Muscle of leg (tissue), 11 donors: ENCODE measurements around the gene USP13. TPM values are rescaled to one million over a fixed set of nuclear protein-coding genes. Genes with fewer than 3 reads are reported as not detected.
A peak's percentile ranks its signal among the peaks of the same experiment; 100 is the strongest.

Experiments
- DNase-seq: peaks from one replicate; pipeline ENCODE4 v3.0.0; 2013
- H3K27ac ChIP-seq: one replicate; pipeline ENCODE4 v1.5.1; 2013; ENCODE audit warnings: mild to moderate bottlenecking, low read length, control low read depth
- H3K27me3 ChIP-seq: one replicate; pipeline ENCODE4 v1.6.1; 2013; ENCODE audit warnings: low read length; ENCODE audit not compliant: control insufficient read depth, insufficient read depth
- H3K36me3 ChIP-seq: one replicate; pipeline ENCODE4 v1.6.1; 2013; ENCODE audit warnings: low read length; ENCODE audit not compliant: control insufficient read depth, insufficient read depth
- H3K4me1 ChIP-seq: one replicate; pipeline ENCODE4 v1.6.1; 2013; ENCODE audit warnings: low read length; ENCODE audit not compliant: control insufficient read depth, insufficient read depth
- H3K4me3 ChIP-seq: one replicate; pipeline ENCODE4 v1.5.1; 2013; ENCODE audit warnings: low read length, control low read depth
- H3K9me3 ChIP-seq: replicated peaks from 2 replicates; pipeline ENCODE4 v1.6.1; 2013; ENCODE audit warnings: low read depth, low read length; ENCODE audit not compliant: control insufficient read depth
- WGBS: methylation state at CpG from one replicate; pipeline ENCODE4 v1.1.5; 2013; ENCODE audit warnings: missing lambda C conversion rate; ENCODE audit not compliant: insufficient coverage; 5-methylcytosine and 5-hydroxymethylcytosine counted together
- polyA plus RNA-seq, 8 donors: library from polyadenylated mRNA; unstranded; fragments of 120-200 nt; gene quantifications; one replicate each; pipeline versions ENCODE4 v1.2.1 to v1.2.3, GENCODE V29; 2013; ENCODE audit warnings: inconsistent platforms in 1 of 8, low replicate concordance in 1 of 8; ENCODE audit not compliant: insufficient read length in 8 of 8, insufficient read depth in 1 of 8
- total RNA-seq: library from RNA; stranded (reverse); fragments of 120-200 nt; gene quantifications from one replicate; pipeline ENCODE4 v1.2.4, GENCODE V29; 2013

USP13 gene
- total and polyA plus RNA-seq, 9 donors: 23.9 to 48.7 (median 37.9) TPM

- peaks cover 8% of the 10 kb centered on the region for H3K4me1 ChIP-seq
- no peaks in the 10 kb centered on the region for H3K9me3 ChIP-seq
- peak; percentile 37 for DNase-seq
- WGBS: 70% methylated on average over 2 of the region's 6 CpGs
- no peaks in the 10 kb centered on the region for H3K27me3 ChIP-seq
- H3K36me3 ChIP-seq: peaks cover 7% of the 10 kb centered on the region
- peak overlapping the region; percentile 80 for H3K27ac ChIP-seq
- no peak overlapping the region for H3K4me3 ChIP-seq
Measured at GRCh38 chr3:179713643-179714090, 60.8 kb downstream of the USP13 start.

GRCh38 chr3:179715582-179715981, 62.7 kb downstream of the USP13 start:
- no peaks in the 10 kb centered on the region for H3K27me3 ChIP-seq
- H3K4me3 ChIP-seq: no peak overlapping the region
- DNase-seq: no peak
- WGBS: 93% methylated on average over 2 of the region's 7 CpGs
- no peaks in the 10 kb centered on the region for H3K9me3 ChIP-seq
- H3K36me3 ChIP-seq: peaks cover 2% of the 10 kb centered on the region
- H3K27ac ChIP-seq: no peak overlapping the region
- H3K4me1 ChIP-seq: peaks cover 8% of the 10 kb centered on the region

- Histone ChIP-seq H3K27me3 (no peaks in the 10 kb centered on the region), H3K36me3 (peaks cover 3% of the 10 kb centered on the region), H3K27ac (no peak overlapping the region), H3K4me1 (peaks cover 8% of the 10 kb centered on the region), H3K4me3 (no peak overlapping the region), H3K9me3 (no peaks in the 10 kb centered on the region)
- no CpG with 5 or more reads among the region's 4 CpGs for WGBS
- no peak for DNase-seq
Measured at GRCh38 chr3:179716226-179716625, 63.4 kb downstream of the USP13 start.

- H3K4me1 ChIP-seq: peaks cover 8% of the 10 kb centered on the region
- no peak for DNase-seq
- 80% methylated on average over 1 of the region's 2 CpGs for WGBS
- H3K27me3 ChIP-seq: no peaks in the 10 kb centered on the region
- H3K36me3 ChIP-seq: peaks cover 8% of the 10 kb centered on the region
- H3K27ac ChIP-seq: no peak overlapping the region
- no peaks in the 10 kb centered on the region for H3K9me3 ChIP-seq
- no peak overlapping the region for H3K4me3 ChIP-seq
Measured at GRCh38 chr3:179716811-179717210, 64.0 kb downstream of the USP13 start.

DNA sequence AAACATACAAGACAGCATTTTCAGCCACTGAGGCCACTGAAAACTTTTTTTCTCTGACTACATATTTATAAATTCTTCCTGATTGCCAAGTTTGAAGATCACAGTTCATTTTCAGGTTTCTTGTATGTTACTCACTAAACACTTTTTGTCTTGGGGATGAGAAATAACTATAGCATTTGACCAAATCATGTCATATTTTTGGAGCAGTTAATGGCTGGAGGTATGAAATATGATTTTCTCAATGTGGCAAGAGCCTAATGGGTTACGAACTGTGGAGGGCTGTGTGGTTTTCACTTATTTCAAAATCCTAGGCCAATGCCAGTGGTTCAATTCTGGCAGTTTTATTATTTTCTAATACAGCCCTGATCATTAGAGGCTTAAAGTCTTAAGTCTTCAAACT, 64.4 kb downstream of the USP13 start:
- no peaks in the 10 kb centered on the region for H3K9me3 ChIP-seq
- no peak for DNase-seq
- H3K27me3 ChIP-seq: no peaks in the 10 kb centered on the region
- peaks cover 10% of the 10 kb centered on the region for H3K36me3 ChIP-seq
- WGBS: no CpG with 5 or more reads among the region's 1 CpG
- H3K4me1 ChIP-seq: peaks cover 8% of the 10 kb centered on the region
- no peak overlapping the region for H3K27ac ChIP-seq
- H3K4me3 ChIP-seq: no peak overlapping the region

DNA sequence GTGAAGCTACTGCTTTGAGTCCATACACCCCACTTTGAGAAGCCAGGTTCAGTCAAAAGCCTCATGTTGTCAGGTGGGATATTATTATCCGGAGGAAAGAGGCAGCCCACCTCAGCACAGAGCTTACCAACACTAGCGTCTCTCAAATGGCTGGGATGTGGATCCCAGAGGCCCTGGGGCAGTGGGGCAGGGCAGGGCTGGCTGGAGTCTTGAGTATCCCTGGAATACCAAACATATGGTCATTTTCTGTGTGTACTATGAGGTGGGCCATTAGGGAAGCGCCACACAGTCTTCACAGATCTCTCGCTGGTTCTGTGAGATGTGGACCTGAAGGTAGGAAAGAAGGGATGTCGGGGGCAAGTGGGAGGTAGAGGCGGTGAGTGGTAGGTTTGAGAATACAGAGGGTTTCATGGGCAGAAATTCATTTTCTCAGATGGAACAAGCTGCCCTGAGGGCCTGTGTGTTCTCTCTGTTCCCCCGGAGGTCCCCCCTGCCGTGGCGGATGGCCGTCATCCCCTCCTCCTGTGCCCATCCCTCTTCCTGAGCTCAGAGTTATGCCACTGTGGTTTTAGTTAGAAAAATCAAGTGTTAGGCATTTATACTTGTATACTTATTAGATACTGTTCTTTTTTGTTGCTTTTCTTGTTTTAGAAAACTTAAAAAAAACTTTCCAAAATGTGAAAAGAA, 66.4 kb downstream of the USP13 start:
- Histone ChIP-seq H3K27ac (no peak overlapping the region), H3K4me1 (peaks cover under 1% of the 10 kb centered on the region), H3K36me3 (peaks cover 20% of the 10 kb centered on the region), H3K4me3 (no peak overlapping the region), H3K9me3 (no peaks in the 10 kb centered on the region), H3K27me3 (no peaks in the 10 kb centered on the region)
- 98% methylated on average over 6 of the region's 10 CpGs for WGBS
- no peak for DNase-seq

GRCh38 chr3:179720196-179720595, 67.4 kb downstream of the USP13 start:
- no peak overlapping the region for H3K4me3 ChIP-seq
- H3K27ac ChIP-seq: no peak overlapping the region
- no peaks in the 10 kb centered on the region for H3K9me3 ChIP-seq
- DNase-seq: no peak
- H3K4me1 ChIP-seq: no peaks in the 10 kb centered on the region
- no peaks in the 10 kb centered on the region for H3K27me3 ChIP-seq
- peaks cover 20% of the 10 kb centered on the region for H3K36me3 ChIP-seq
- no CpG with 5 or more reads among the region's 8 CpGs for WGBS

DNA sequence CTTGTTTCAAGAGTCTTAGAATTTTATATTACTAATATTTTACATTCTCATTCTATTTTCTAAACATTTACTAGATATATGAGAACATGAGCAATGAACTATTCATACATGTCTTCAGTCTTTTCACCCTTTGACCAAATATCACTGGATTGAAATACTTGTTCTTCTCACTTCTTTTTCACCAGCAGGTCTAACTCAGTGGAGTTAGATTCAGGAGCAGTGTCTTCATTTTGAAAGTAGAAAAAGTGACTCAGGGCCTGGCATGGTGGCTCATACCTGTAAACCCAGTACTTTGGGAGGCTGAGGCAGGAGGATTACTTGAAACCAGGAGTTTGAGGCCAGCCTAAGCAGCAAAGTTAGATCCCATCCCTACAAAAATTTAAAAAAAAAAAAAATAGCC, 70.8 kb downstream of the USP13 start:
- no peak for DNase-seq
- no peak overlapping the region for H3K4me3 ChIP-seq
- H3K9me3 ChIP-seq: no peaks in the 10 kb centered on the region
- H3K27me3 ChIP-seq: no peaks in the 10 kb centered on the region
- H3K27ac ChIP-seq: no peak overlapping the region
- peaks cover 20% of the 10 kb centered on the region for H3K36me3 ChIP-seq
- H3K4me1 ChIP-seq: no peaks in the 10 kb centered on the region

- Histone ChIP-seq H3K36me3 (peaks cover 31% of the 10 kb centered on the region), H3K9me3 (no peaks in the 10 kb centered on the region), H3K4me1 (no peaks in the 10 kb centered on the region), H3K27ac (no peak overlapping the region), H3K27me3 (no peaks in the 10 kb centered on the region), H3K4me3 (no peak overlapping the region)
- no peak for DNase-seq
- WGBS: 89% methylated on average over 4 of the region's 5 CpGs
Measured at GRCh38 chr3:179726075-179726699, 73.3 kb downstream of the USP13 start.

- no peak for DNase-seq
- 54% methylated on average over 1 of the region's 3 CpGs for WGBS
- no peaks in the 10 kb centered on the region for H3K27me3 ChIP-seq
- peaks cover 27% of the 10 kb centered on the region for H3K36me3 ChIP-seq
- no peak overlapping the region for H3K27ac ChIP-seq
- no peaks in the 10 kb centered on the region for H3K9me3 ChIP-seq
- H3K4me1 ChIP-seq: peaks cover 2% of the 10 kb centered on the region
- H3K4me3 ChIP-seq: no peak overlapping the region
Measured at GRCh38 chr3:179729086-179729485, 76.2 kb downstream of the USP13 start.
